ENCODE data around the gene CLDN20. TPM values are rescaled to one million over a fixed set of nuclear protein-coding genes. Genes with fewer than 3 reads are reported as not detected.

CLDN20 gene
- polyA plus RNA-seq, 2 of the 4 experiments (the other 2 are of a cell fraction) = not detected

GRCh38 chr6:155247618-155248007 lies 16.2 kb upstream of the CLDN20 start:
- DNase-seq (ENCODE audit: low read depth in 1 of 2, low spot score in 1 of 2) = peak; percentile 49 to 56
- Histone ChIP-seq H3K4me1 (peaks cover 15% of the 10 kb centered on the region), H3K4me2 (peak overlapping the region; percentile 47; the same call in 2 of the 3 replicates), H3K9me3 (no peaks in the 10 kb centered on the region), H3K27ac (peak overlapping the region; percentile 29 to 80; a peak in 3 of 6 replicates), H3K4me3 (no peak overlapping the region)
- WGBS (ENCODE audit: missing lambda C conversion rate) = 32% methylated on average over 5 of the region's 5 CpGs
- POLR2A ChIA-PET = interaction anchor here (1.5 kb wide), 1 partner anchor 70 kb away, joined by 4 read pairs; no protein-coding TSS in a partner anchor
- FAIRE-seq = no peak
- TF ChIP-seq CEBPB (IDR thresholded peaks at IDR 0.05) (no peak), MYC (IDR thresholded peaks at IDR 0.05; ENCODE audit: borderline replicate concordance, low read length) (no peak), FOXS1 (CRISPR knock-in tag; IDR thresholded peaks at IDR 0.05) (no peak), GATA3 (IDR thresholded peaks at IDR 0.05; ENCODE audit: borderline replicate concordance) (peak; percentile 11; the same call in 1 of the 2 replicates), FOSL2 (IDR thresholded peaks at IDR 0.05) (no peak), FOSL2 (CRISPR knock-in tag; IDR thresholded peaks at IDR 0.05) (peak; percentile 67)
- ATAC-seq = peak; percentile 87 to 89
- CTCF ChIA-PET = interaction anchor here (0.7 to 3.5 kb wide), 14 partner anchors 8 to 572 kb away, joined by 3 to 36 read pairs (median 4); partner anchors contain the start of gene CLDN20

- H3K4me3 ChIP-seq = no peak overlapping the region
- ChIA-PET CTCF (interaction anchor here (0.6 to 3.5 kb wide), 18 partner anchors 9 to 1560 kb away, joined by 3 to 36 read pairs (median 4); partner anchors contain the start of gene CLDN20), POLR2A (interaction anchor here (1.5 kb wide), 1 partner anchor 71 kb away, joined by 4 read pairs; no protein-coding TSS in a partner anchor)
- TF ChIP-seq RAD21 (conservative IDR thresholded peaks at IDR 0.05 in 1 of 2, IDR thresholded peaks at IDR 0.05 in 1 of 2) (peak; percentile 64 to 71), SMC3 (IDR thresholded peaks at IDR 0.05) (peak; percentile 66), ZSCAN20 (CRISPR knock-in tag; IDR thresholded peaks at IDR 0.05) (no peak), CTCF (IDR thresholded peaks at IDR 0.05) (peak; percentile 53)
- ATAC-seq = peak; percentile 49 to 81; a peak in 3 of 6 replicates
- no peak for FAIRE-seq
- H3K4me2 ChIP-seq = peak overlapping the region; percentile 47; the same call in 2 of the 3 replicates
- peaks cover 15% of the 10 kb centered on the region for H3K4me1 ChIP-seq
- H3K9me3 ChIP-seq = no peaks in the 10 kb centered on the region
- 73% methylated on average over 19 of the region's 30 CpGs for WGBS (ENCODE audit: missing lambda C conversion rate)
- H3K27ac ChIP-seq = peak overlapping the region; percentile 29 to 80; a peak in 3 of 6 replicates
- DNase-seq (ENCODE audit: low read depth in 1 of 2, low spot score in 1 of 2) = peak; percentile 21 to 50
These were observed 15.5 kb upstream of the CLDN20 start for GRCh38 chr6:155248008-155249001.

- CTCF ChIA-PET = interaction anchor here (0.6 to 3.1 kb wide), 7 partner anchors 18 to 383 kb away, joined by 3 to 18 read pairs (median 3); no protein-coding TSS in a partner anchor
- H3K4me3 ChIP-seq = no peak overlapping the region
- no peak overlapping the region for H3K4me2 ChIP-seq
- no peak for DNase-seq (ENCODE audit: low read depth in 1 of 2, low spot score in 1 of 2)
- POLR2A ChIA-PET = no interaction called here
- H3K9me3 ChIP-seq = no peaks in the 10 kb centered on the region
- peaks cover 20% of the 10 kb centered on the region for H3K4me1 ChIP-seq
- WGBS (ENCODE audit: missing lambda C conversion rate) = 90% methylated on average over 10 of the region's 10 CpGs
- H3K27ac ChIP-seq = no peak overlapping the region
- TF ChIP-seq POLR2A (IDR thresholded peaks at IDR 0.05; ENCODE audit: low read length) (no peak), NPAS2 (CRISPR knock-in tag; IDR thresholded peaks at IDR 0.05; ENCODE audit: borderline replicate concordance) (no peak), SMC3 (IDR thresholded peaks at IDR 0.05) (no peak), MAZ (IDR thresholded peaks at IDR 0.05; ENCODE audit: borderline replicate concordance, low read depth, low read length) (no peak), TP53 (CRISPR knock-in tag; IDR thresholded peaks at IDR 0.05) (no peak), PBX3 (IDR thresholded peaks at IDR 0.05) (no peak), HOXB13 (CRISPR knock-in tag; IDR thresholded peaks at IDR 0.05; ENCODE audit: low read depth) (no peak), FOXS1 (CRISPR knock-in tag; IDR thresholded peaks at IDR 0.05) (no peak), JUN (IDR thresholded peaks at IDR 0.05) (no peak), JUNB (IDR thresholded peaks at IDR 0.05) (no peak), CTCF (IDR thresholded peaks at IDR 0.05) (no peak), BCL3 (IDR thresholded peaks at IDR 0.05) (no peak), KDM5A (IDR thresholded peaks at IDR 0.05) (no peak)
- no peak for ATAC-seq
- FAIRE-seq = no peak
These were observed 13.0 kb upstream of the CLDN20 start for GRCh38 chr6:155250701-155251381.
